ENCODE data around the gene KCNJ9.

GRCh38 chr1:160068225-160068624 lies 13.1 kb upstream of the KCNJ9 start:
- no peak for TF ChIP-seq POLR2A (IDR thresholded peaks at IDR 0.05; ENCODE audit: low read length)
- TF ChIP-seq GATA1 (IDR thresholded peaks at IDR 0.05; ENCODE audit: low read depth, low read length) = no peak
